Measurements from ENCODE around the gene SLC26A6. TPM values are rescaled to one million over a fixed set of nuclear protein-coding genes. Genes with fewer than 3 reads are reported as not detected.
A peak's percentile ranks its signal among the peaks of the same experiment; 100 is the strongest.

The SLC26A6 gene
- polyA plus RNA-seq, 5 donors = 11.5 to 17.7 (median 16.7) TPM

- no peak for DNase-seq
These were observed 2.0 kb downstream of the SLC26A6 start for GRCh38 chr3:48633256-48633655.

GRCh38 chr3:48631516-48632448 lies 3.5 kb downstream of the SLC26A6 start:
- DNase-seq = no peak

- DNase-seq = no peak
These were observed 4.4 kb downstream of the SLC26A6 start for GRCh38 chr3:48630833-48631232.

GRCh38 chr3:48630407-48630806 lies 4.9 kb downstream of the SLC26A6 start:
- no peak for DNase-seq

GRCh38 chr3:48629894-48630293 lies 5.4 kb downstream of the SLC26A6 start:
- DNase-seq = no peak

GRCh38 chr3:48628277-48629017 lies 6.8 kb downstream of the SLC26A6 start:
- DNase-seq = no peak

- DNase-seq = no peak
These were observed 9.7 kb downstream of the SLC26A6 start for GRCh38 chr3:48625600-48625999.

GRCh38 chr3:48624767-48625166 lies 10.5 kb downstream of the SLC26A6 start:
- DNase-seq = no peak

GRCh38 chr3:48623851-48624547 lies 11.3 kb downstream of the SLC26A6 start:
- DNase-seq = no peak

GRCh38 chr3:48621461-48621869 lies 13.8 kb downstream of the SLC26A6 start, which contains the start of gene TMEM89:
TSS of gene TMEM89 (minus strand) at chr3:48621769. CDS start at chr3:48621756, 13 bp downstream.
- no peak for DNase-seq

GRCh38 chr3:48619541-48620524 lies 15.4 kb downstream of the SLC26A6 start:
- DNase-seq = no peak

GRCh38 chr3:48617559-48617958 lies 17.7 kb downstream of the SLC26A6 start:
- no peak for DNase-seq

GRCh38 chr3:48614044-48614443 lies 21.2 kb downstream of the SLC26A6 start:
- no peak for DNase-seq

GRCh38 chr3:48612309-48612708 lies 23.0 kb downstream of the SLC26A6 start:
- peak; percentile 39 to 41 for DNase-seq

- peak; percentile 92 to 94 for DNase-seq
These were observed 25.9 kb downstream of the SLC26A6 start, which contains the start of gene UQCRC1 for GRCh38 chr3:48609088-48610005. TSS of gene UQCRC1 (minus strand) at chr3:48609646. CDS start at chr3:48609620, 26 bp downstream.

- no peak for DNase-seq
These were observed 27.7 kb downstream of the SLC26A6 start for GRCh38 chr3:48607519-48607918.

GRCh38 chr3:48601622-48601994 lies 33.7 kb downstream of the SLC26A6 start:
- DNase-seq = no peak

GRCh38 chr3:48600711-48601621 lies 34.3 kb downstream of the SLC26A6 start:
- DNase-seq = no peak
